IPS-11a (cell line): Measurements from ENCODE around the gene C3orf22.
"Not testable (repeated sequence)": the region's sequence is repeated elsewhere in the genome, so short reads cannot be mapped to it uniquely, and the experiment has no call there.

Experiments
- H3K4me3 ChIP-seq: one replicate; pipeline ENCODE4 v1.5.1; 2013; ENCODE audit warnings: low read depth, low read length, control low read depth

C3orf22 gene, protein sequence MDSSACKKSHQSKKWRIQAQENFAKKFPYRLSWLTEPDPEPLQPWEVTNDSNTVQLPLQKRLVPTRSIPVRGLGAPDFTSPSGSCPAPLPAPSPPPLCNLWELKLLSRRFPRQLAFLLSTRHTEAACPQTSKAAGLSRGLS

GRCh38 chr3:126558336-126559071 is at the start of gene C3orf22:
Gene C3orf22, minus strand, starts transcription at chr3:126558932. Its CDS starts 5,542 bp downstream, at chr3:126553390.
- no peak within 1 kb of the TSS for H3K4me3 ChIP-seq

DNA sequence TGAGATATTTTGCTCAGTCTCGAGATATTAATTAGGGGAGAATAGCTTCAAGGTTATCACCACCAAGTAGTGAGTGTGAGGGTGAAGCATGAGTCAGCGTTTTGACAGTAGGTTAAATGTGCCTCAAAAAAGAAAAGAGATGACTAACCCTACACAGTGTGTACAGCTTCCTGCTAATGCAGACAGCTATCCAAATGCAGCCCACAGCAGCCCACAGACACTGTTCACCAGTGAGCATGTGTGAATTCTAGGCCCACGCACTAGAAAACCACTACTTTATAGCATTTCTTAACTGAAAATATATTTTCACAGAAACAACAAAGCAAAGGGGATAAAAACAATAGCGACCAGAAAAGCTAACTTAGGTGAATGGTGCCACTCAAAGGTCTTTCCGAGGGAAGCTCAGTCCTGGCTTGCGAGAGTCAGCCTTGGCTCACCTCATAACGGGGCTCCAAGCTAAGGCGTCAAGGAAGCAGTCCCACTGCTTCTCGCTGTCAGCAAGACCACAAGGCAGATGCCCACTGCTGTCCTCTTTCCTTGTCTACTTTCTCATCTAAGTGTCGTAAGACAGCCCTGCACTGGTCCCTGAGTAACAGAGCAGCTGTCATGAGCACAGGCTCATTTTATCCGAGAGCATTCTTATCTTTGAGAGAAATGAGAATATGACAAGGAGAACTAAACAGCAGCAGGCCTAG is 48.6 kb upstream of the C3orf22 start:
- H3K4me3 ChIP-seq = no peak overlapping the region

DNA sequence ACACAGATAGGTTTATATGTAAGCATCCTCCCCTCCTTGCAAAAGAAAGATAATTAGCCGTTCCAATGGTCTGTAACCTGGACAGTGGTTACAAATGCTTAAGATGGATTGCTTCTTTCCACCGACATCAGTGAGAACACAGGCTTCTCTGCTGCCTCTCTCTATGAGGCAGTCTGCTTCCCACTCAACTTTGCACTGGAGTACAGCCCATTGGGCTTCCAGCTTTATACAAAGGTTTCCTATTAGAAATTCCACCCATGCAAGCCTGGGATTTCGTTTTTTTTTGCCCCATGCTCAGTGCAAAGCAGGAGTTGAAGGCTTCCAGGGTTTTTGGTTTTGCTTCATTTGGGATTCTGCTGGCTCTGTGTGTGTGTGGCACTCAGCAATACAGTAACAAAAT is 47.3 kb upstream of the C3orf22 start:
- no peak overlapping the region for H3K4me3 ChIP-seq

GRCh38 chr3:126604691-126605090 is 46.0 kb upstream of the C3orf22 start:
- no peak overlapping the region for H3K4me3 ChIP-seq

DNA sequence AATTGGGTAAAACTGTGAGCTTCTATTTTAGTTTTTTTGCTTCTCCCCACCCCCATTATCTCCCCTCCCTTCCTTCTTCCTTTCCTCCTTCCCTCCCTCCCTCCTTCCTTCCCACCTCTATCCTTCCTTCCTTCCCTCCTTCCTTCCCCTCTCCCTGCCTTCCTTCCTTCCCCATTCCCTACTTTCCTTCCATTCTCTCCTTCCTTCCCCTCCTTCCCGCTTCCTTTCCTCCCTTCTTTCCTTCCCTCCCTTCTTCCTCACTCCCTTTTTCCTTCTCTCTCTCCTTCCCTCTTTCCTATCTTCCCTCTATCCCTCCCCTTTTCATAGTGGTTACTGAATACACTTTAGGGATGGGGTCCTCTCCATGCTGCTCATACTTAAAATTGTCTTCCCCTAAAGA is 40.4 kb upstream of the C3orf22 start:
- no peak overlapping the region for H3K4me3 ChIP-seq

DNA sequence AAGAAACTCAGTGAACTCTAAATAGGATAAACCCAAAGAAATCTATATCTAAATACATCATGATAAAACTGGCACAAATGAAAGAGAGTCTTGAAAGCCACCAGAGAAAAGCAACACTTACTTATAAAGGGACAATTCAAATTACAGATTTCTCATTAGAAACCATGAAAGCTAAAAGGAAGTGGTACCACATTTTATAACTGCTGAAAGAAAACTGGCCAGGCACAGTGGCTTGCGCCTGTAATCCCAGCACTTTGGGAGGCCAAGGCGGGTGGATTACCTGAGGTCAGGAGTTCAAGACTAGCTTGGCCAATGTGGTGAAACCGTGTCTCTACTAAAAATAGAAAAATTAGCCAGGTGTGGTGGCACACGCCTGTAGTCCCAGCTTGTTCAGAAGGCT is 36.7 kb upstream of the C3orf22 start:
- not testable (repeated sequence) for H3K4me3 ChIP-seq

DNA sequence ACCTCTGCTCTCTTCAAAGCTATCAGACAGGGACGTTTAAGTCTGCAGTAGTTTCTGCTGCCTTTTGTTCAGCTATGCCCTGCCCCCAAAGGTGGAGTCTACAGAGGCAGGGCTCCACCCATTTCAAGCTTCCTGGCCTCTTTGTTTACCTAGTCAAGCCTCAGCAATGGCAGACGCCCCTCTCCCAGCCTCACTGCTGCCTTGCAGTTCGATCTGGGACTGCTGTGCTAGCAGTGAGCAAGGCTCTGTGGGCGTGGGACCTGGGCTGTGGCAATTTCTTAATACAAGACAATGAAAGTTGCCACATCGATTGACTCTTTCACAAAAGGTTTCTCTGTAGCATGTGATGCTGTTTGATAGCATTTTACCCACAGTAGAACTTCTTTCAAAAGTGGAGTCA is 32.8 kb upstream of the C3orf22 start:
- H3K4me3 ChIP-seq = not testable (repeated sequence)

DNA sequence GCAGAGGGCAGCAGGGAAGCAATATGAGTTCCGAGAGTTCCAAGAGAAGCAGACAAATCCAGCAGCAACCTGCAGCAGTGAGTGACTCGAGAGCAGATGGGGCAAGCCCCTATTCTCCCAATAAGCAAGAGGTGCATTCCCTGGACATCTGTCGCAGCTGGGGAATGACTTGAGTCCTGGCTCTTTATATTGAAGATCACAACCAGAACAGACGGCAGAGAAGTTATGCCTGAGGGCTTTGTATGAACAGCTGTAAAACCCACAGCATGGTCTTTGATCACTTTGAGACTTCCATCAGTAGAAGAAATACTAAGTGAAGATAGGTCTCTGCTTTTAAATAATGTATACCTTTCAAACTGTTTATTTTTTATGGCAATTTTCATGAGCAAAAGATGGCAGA is 23.6 kb upstream of the C3orf22 start:
- no peak overlapping the region for H3K4me3 ChIP-seq

- H3K4me3 ChIP-seq = no peak overlapping the region
Measured at GRCh38 chr3:126581569-126581968, 22.8 kb upstream of the C3orf22 start.

GRCh38 chr3:126580746-126581145 is 22.0 kb upstream of the C3orf22 start:
- H3K4me3 ChIP-seq = no peak overlapping the region

GRCh38 chr3:126578702-126579101 is 20.0 kb upstream of the C3orf22 start:
- H3K4me3 ChIP-seq = no peak overlapping the region

- H3K4me3 ChIP-seq = no peak overlapping the region
Measured at GRCh38 chr3:126577261-126577660, 18.5 kb upstream of the C3orf22 start.

- H3K4me3 ChIP-seq = no peak overlapping the region
Measured at GRCh38 chr3:126573492-126574117, 14.9 kb upstream of the C3orf22 start.

GRCh38 chr3:126571078-126571477 is 12.3 kb upstream of the C3orf22 start:
- no peak overlapping the region for H3K4me3 ChIP-seq

DNA sequence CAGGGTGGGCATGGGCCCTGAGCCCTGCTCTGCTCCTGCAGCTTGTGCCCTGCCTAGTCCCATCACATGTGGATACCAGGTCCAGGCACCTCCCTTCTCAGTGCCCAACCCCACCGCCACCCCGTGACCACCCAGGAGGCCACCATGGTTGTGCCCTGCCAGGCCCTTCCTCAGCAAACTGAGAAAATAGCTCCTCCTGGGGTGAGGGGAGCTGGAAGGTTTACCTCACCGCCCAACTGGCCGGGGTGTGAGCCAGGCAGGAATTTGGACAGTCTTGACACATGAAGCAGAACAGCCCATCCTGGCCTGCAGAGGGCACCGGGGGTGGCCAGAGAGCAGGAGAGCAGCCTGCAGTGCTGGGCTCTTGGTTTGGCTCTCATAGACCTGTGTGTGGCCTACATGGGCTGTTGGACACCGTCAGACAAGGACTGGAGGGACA is 11.4 kb upstream of the C3orf22 start:
- no peak overlapping the region for H3K4me3 ChIP-seq

DNA sequence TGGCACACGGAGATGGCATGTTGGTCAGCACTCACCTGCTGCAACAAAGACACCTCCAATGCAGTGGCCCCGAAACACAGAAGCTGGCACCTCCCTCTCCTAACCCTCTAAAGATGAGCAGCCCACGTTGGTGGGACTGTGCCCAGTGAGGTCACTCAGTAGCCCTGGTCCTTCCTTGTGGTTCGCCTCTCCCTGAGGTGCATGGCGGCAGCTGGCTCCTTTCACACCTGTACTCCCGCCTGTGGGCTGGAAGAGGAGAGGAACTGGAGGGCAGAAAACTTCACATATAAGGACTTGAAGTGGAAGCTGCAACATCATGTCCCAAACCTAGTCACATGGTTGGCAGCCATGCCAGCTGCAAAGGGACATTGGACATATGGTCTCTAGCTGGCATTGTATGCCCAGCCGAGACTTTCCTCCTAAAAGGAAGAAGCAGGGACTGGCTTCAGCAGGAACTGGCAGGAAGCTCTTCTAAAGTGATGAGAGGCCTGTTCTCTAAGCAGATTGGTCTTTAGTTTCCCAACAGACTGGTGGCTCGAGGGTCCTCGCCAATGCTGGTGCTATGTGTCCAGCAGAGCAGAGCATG is 10.8 kb upstream of the C3orf22 start:
- H3K4me3 ChIP-seq = no peak overlapping the region

GRCh38 chr3:126568776-126569342 is 10.1 kb upstream of the C3orf22 start:
- H3K4me3 ChIP-seq = no peak overlapping the region

DNA sequence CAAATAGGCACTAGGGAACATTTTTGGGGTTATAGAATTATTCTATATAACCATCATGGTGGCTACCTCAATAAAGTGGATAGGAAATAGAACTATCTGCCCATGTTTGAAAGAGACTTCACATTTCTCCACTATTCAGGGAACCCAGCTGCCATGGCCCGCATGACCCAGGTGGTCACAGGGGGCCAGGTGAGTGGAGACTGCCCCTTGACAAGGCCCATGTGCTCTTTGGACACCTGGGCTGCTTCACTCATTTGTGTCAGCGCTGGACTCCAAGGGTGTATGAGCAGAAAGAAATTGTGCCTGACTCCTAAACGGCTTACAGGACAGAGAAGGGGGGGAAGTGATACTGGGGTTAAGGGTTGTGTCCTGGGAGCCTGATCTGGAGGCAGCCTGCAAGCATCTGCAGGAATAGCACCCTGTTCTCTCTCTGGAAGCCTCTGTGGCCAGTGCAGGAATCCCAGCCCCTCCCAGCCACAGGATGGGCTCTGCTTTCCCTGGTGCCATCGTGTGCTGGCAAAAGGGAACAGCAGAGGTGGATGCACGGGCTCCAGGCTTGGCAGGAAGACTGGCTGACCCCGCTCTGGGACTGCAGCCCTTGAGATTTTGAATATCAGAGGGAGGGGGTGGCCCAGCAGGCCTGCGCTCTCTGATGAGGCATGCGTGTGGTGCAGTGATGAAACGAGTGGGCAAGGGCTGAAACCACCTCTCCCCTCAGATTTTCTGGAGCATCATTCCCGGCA is 9.1 kb upstream of the C3orf22 start:
- H3K4me3 ChIP-seq = no peak overlapping the region

- H3K4me3 ChIP-seq = no peak overlapping the region
Measured at GRCh38 chr3:126562737-126563276, 4.1 kb upstream of the C3orf22 start.

DNA sequence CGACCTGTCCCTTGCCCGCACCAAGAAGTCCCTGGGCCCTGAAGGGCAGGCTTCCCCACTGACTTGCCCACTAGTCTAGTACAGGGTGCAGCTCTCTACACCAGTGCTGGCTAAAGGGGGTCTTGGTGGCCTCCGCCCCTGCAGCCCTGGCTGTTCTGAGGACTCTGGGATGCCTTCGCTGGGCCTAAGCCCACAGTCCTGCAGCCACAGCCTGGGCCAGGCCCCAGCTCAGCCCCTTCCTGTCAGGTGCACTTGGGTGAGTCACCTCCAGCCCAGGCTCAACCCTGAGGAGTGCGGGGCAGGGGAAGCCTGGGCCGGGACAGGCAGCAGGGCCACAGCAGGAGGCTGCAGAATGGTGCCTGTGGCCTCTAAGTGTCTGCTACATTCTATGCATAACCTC is 971 bp downstream of the C3orf22 start:
- H3K4me3 ChIP-seq = no peak overlapping the region
